Stimulated activated CD8-positive, alpha-beta memory T cell treated with anti-CD3 and anti-CD28 coated beads, Interleukin-4, amount 100 ng/mL, for 1 hour (primary cell): ENCODE measurements around the gene GALNT15.

Source experiments
- DNase-seq, 2 donors: peaks; one replicate each; pipeline ENCODE4 v3.0.0-alpha.2; 2020; ENCODE audit warnings: low read depth in 2 of 2, low spot score in 1 of 2

GALNT15 gene

DNA sequence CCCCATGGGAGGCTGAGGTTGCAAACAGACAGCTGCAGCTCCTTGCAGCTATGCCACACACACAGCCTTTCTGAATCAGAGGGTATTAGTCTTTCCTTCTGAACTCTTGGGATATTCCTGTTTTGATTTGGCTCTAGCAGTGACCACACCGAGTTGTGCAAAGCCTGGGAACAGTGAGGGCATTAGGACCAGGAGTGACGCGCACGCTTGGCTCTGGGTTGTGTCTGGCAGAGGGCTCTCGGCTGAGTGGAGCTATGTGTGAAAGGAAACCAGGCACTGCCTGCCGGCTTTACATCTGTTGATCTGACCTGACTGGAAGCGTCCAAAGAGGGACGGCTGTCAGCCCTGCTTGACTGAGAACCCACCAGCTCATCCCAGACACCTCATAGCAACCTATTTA lies at the start of gene GALNT15:
Gene GALNT15 (plus strand): TSS at position 292 of the 400 bp plus-strand sequence. CDS start 472 bp downstream, outside the sequence.
- DNase-seq: no peak

GRCh38 chr3:16126634-16127033 lies 47.8 kb upstream of the GALNT15 start:
- no peak for DNase-seq

DNA sequence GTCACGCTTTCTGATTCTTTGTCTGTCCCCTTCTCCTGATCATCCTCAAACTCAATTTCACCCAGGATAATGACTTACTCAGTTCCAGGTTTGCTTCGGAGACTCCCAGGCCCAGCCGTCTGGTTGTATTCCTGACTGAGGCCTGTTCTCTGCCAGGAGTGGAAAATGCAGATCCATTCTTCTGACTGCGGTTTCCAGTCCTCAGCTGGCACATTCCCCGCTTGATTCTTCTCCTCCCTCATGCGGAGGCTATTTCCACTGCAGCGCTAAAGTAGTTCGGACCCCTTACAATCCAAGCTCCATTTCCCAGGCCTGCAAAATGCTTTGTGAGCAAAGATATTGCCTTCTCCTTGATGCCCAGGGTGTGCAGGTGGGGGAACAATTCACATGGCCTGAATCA lies 47.2 kb upstream of the GALNT15 start:
- DNase-seq: no peak

- DNase-seq: no peak
Measured at GRCh38 chr3:16130066-16130465, 44.4 kb upstream of the GALNT15 start.

GRCh38 chr3:16132190-16132589 lies 42.3 kb upstream of the GALNT15 start:
- no peak for DNase-seq

DNA sequence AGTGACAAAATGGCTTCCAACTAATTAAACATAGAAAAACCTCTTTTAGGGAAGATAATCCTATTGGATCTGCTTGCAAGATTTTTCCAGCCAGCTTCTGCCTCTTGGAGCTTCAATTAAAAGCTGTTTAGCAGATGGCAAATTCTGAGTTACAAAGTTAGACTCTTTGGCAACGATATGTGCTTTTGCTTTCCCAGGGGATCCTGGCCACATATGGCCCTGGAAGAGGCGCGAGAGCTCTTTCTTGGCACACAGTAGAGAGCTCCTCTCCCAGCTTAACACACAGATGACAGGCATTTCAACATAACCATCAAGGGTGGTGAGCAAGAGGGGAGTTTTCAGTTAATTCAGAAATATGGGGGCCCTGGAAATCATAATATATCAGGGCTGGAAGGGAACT lies 41.6 kb upstream of the GALNT15 start:
- DNase-seq: no peak

DNA sequence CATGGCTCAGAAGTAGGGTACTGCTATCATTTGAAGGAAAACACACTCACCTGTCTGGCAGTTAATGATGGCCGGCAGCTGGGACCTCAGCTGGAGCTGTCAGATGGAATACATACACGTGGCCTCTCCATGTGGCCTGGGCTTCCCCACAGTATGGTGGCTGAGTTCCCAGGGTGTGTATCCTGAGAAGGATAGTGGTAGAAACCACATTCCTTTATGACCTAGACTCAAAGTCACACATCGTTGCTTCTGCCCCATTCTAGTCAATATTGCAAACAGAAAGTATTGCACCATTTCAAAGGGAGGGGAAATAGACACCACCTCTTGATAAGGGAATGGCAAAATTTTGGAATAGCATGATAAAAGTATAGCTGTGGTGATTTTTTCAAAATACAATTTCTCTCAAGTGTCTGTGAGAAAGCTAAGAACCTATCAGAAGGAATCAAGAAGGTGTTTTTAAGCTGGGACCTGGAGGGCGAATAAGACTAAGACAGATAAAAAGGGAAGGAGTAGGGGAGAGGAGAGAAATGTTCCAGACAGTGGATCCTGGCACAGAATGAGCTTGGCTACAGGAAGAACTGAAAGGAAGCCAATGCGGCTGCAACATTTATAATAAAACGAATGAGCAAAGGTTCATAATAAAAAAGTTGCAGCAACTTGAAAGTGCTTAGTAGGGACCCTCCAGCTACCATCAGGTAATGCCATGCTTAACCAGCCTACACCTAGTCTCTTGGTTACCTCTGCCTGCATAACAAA lies 40.1 kb upstream of the GALNT15 start:
- DNase-seq: no peak

- DNase-seq: no peak
Measured at GRCh38 chr3:16136055-16136454, 38.4 kb upstream of the GALNT15 start.

DNA sequence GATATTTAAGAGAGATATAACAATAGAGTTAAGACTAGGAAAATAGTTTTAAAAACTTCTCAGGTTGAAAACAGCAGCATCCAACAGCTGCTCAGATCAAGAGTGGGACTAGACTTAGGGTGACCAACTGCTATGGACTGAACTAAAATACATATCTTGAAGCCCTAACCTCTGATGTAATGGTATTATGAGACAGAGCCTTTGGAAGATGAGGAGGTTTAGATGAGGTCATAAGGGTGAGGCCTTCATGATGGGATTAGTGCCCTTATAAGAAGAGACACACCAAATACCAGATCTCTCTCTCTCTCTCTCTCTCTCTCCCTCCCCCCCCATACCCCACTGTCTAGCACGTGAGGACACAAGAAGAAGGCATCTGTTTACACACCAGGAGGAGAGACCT lies 37.4 kb upstream of the GALNT15 start:
- no peak for DNase-seq

DNA sequence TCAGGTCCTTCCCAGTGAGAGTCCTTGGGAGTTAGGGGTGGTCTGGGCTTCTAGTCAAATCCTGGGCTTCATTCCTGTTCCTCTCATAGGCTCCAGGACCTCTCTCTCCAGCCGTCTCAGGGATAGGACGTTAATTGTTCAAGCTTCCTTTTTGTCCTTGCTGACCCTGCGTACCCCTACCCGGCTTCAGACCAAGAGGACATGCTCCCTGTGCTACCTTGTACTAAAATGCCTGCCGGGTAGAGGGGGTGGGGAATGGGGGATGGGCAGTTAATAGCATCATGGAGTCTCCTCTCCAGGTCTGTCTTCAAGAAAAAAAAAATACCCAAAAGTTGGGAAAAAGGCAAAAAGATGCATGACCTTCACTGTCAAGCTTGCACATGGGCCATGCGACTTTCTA lies 36.5 kb upstream of the GALNT15 start:
- DNase-seq: no peak

GRCh38 chr3:16140116-16140893 lies 34.2 kb upstream of the GALNT15 start:
- DNase-seq: no peak

DNA sequence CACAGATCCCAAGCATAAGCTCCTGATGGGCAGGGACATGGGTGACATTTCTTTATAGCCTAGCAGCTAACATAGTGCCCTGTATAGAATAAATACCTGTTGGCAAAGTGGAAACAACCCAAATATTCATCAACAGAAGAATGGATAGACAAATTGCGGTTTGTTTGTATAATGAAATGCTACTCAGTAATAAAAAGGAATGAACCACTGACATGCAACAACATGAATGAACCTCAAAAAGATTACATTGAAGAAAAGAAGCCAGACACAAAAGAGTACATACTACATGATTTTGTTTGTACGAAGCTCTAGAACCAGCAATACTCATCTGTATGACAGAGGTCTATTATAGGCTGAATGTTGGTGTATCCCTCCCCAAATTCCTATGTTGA lies 33.6 kb upstream of the GALNT15 start:
- DNase-seq: no peak

DNA sequence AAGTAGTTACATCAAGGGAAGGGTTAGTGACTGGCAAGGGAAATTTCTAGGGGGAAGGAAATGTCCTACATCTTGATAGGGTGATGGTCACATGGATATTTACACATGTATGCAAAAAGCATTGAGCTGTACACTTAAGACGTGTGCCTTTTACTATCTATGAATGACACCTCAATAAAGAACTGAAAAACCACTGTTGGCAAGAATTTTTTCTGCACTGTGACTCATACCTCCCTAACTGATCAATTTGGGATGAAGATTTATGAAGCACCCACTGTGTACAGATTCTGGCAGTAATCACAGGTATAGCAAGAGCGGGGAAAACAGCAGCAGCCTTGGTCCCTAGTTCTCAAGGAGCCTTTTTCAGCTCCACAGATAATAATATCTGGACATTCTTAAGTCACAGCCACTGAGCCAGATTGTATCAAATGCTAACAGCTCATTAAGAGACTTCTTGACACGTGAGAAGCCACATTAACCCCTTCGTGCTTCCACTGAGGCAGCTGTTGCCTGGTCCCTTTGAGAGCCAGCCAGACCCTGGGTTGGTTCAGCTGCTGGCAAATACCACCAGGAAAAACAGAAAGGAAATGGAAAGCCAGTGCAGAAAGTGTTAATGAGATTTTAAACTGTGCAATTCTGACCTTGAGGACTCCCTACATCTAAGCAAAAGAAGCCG lies 32.0 kb upstream of the GALNT15 start:
- no peak for DNase-seq

DNA sequence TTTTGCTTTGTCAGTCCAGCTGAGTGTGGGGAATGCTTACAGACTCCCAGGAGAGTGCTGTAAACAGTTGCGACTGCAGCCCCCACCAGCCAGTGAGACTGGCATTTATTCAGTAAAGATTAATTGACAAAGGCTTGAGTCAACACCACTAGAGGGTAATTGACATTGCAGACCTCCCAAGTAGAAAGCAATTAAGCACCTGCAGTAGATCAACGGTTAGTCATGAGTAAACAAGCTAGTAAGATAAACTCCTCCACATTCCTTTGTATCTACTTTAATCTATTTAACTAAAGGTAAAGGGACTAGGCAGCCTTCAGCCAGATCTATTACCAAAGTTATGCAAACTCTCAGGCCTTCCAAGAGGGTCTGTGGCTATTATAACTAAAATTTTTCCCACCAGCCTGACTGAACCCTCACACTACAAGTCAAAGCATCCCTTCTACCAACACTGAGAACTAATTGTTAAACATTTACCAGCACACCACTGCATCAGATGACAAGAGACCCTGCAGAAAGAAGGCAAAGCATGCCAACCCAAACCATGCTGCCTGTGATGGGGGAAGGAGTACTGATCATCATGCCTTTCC lies 30.5 kb upstream of the GALNT15 start:
- no peak for DNase-seq

- DNase-seq: no peak
Measured at GRCh38 chr3:16145176-16145575, 29.3 kb upstream of the GALNT15 start.

GRCh38 chr3:16146015-16146730 lies 28.3 kb upstream of the GALNT15 start:
- no peak for DNase-seq

- DNase-seq: no peak
Measured at GRCh38 chr3:16147220-16147994, 27.1 kb upstream of the GALNT15 start.

DNA sequence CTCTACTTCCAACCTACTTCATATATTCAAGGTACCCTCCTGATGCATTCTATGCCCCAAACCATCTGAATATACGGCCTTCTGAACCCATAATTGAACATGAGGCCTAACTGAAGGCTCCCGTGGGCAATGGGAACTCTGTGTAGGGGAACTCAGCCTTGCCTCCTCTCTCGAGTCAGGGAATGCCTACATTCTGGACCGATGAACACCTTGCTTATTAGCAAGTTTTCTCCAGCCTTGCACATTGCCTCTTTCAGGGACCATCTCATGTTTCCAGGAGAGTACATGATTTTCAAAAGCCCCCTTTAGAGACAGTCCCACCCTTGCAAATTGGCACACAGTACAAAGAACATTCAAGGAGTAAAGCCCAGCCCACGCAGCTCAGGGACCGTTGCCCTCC lies 26.3 kb upstream of the GALNT15 start:
- no peak for DNase-seq

DNA sequence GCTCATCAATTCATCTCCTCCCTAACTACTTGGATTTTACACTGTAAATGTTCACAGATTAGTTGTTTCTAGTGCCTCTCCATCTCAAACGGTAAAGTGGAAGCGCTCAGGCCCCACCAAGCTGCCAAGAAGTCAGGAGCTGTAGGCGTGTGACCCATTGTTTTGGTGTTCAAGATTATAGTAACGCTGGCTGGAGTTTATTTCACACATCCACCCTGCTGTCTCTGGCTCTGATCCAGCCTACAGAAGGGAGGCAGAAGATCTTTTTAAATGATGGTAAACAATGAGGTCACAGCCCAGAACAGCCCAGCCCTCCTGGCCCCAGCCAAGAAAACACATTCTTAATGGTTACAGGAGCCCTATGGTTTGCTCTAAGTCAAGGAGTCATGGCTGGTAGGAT lies 25.7 kb upstream of the GALNT15 start:
- DNase-seq: no peak

DNA sequence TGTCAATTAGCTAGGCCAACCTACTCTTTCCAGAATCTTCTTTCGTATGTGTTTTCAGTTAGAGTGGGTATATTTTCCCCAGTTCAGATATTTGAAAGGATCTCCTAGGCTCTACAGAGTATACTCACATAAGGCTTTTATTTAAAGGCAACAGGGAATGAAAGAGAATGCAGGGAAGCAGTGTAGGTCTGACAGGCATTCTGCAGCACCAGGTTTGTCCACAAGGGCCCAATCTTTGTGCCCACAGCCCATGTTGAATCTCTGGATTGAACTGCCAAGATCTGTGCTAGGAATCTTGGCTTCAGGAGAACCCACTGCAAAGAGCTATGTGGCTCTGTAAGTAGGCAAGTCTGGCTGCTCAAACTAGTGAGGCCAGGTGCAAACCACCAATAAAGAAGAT lies 24.2 kb upstream of the GALNT15 start:
- DNase-seq: no peak
